ENCODE results near the gene PLD6.

DNA sequence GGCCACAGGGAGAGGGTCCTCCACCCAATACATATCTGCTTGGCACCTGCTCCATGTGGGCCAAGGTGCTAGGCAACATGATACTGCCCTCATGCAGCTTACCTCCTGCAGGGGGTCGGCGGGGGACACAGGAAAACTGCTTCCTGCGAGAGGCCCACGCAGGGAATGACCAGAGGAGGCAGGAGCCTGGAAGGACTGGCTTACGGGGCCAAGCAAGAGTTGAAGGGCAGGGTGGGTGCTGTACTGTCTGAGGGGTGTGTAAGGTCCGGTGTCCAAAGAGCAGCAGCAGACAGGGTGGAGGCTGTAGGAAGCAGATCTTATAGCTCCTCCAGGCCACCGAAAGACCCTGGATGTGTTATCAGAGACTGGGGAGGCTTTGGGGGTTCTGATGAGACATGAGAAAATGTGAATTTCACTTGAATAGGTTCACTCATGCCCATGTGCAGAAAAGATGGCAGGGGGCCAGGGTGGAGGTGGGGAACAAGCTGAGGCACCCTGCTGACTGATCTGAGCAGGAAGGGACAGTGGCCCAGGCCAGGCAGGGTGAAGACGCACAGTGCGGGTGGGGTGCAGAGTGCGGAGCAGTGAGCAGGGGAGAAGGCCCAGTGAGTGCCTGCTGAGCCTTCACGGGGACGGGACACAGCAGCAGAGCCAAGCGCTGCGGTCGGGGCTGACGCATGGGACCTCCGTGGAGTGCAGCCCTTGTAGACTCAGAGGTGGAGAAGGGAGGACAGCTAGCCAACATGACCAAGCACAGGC lies 22.6 kb upstream of the PLD6 start:
- TF ChIP-seq, protein P1, sequence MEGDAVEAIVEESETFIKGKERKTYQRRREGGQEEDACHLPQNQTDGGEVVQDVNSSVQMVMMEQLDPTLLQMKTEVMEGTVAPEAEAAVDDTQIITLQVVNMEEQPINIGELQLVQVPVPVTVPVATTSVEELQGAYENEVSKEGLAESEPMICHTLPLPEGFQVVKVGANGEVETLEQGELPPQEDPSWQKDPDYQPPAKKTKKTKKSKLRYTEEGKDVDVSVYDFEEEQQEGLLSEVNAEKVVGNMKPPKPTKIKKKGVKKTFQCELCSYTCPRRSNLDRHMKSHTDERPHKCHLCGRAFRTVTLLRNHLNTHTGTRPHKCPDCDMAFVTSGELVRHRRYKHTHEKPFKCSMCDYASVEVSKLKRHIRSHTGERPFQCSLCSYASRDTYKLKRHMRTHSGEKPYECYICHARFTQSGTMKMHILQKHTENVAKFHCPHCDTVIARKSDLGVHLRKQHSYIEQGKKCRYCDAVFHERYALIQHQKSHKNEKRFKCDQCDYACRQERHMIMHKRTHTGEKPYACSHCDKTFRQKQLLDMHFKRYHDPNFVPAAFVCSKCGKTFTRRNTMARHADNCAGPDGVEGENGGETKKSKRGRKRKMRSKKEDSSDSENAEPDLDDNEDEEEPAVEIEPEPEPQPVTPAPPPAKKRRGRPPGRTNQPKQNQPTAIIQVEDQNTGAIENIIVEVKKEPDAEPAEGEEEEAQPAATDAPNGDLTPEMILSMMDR (IDR thresholded peaks at IDR 0.05): no peak
- TF ChIP-seq POLR2A (IDR thresholded peaks at IDR 0.05): no peak

Data from testis (tissue), 2 donors.